ENCODE results near the gene SCN3B. TPM values are rescaled to one million over a fixed set of nuclear protein-coding genes. Genes with fewer than 3 reads are reported as not detected.

The SCN3B gene
- total and polyA plus RNA-seq, 2 experiments from 2014 or later: 0.30 to 1.8 TPM

DNA sequence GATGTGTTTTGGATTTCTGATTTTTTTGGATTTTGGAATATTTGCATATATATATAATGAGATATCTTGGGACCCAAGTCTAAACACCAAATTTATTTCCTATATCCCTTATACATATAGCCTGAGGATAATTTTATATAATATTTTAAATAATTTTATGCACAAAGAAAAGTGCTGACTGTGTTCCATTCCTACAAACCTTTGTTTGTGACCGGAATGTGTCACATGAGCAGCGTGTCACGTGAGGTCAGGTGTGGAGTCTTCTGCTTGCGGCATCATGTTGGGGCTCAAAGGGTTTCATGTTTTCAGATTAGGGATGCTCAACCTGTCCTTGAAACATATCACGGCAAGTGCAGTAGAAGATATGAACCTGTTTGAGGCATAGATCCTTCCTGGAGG lies 65.6 kb downstream of the SCN3B start:
- H3K9me2 ChIP-seq (replicated peaks; ENCODE audit: insufficient read depth): no peaks in the 10 kb centered on the region
- no peaks in the 10 kb centered on the region for H3K36me3 ChIP-seq (replicated peaks; ENCODE audit: insufficient read depth, low read depth)
- no peaks in the 10 kb centered on the region for H4K20me1 ChIP-seq (ENCODE audit: insufficient read depth, poor library complexity, severe bottlenecking)
- no peak for DNase-seq (ENCODE audit: low spot score)
- H3K4me2 ChIP-seq: no peak overlapping the region
- H3K27ac ChIP-seq: peak overlapping the region; percentile 89
- peaks cover 38% of the 10 kb centered on the region for H3K4me1 ChIP-seq (ENCODE audit: insufficient read depth)
- H3K9me3 ChIP-seq (ENCODE audit: low read depth): no peaks in the 10 kb centered on the region
- TF ChIP-seq EZH2phosphoT487 (IDR thresholded peaks at IDR 0.05; ENCODE audit: low read depth, severe bottlenecking, unreplicated experiment) (no peak), EZH2 (IDR thresholded peaks at IDR 0.05; ENCODE audit: borderline replicate concordance) (no peak)
- TF ChIP-seq, protein P1, sequence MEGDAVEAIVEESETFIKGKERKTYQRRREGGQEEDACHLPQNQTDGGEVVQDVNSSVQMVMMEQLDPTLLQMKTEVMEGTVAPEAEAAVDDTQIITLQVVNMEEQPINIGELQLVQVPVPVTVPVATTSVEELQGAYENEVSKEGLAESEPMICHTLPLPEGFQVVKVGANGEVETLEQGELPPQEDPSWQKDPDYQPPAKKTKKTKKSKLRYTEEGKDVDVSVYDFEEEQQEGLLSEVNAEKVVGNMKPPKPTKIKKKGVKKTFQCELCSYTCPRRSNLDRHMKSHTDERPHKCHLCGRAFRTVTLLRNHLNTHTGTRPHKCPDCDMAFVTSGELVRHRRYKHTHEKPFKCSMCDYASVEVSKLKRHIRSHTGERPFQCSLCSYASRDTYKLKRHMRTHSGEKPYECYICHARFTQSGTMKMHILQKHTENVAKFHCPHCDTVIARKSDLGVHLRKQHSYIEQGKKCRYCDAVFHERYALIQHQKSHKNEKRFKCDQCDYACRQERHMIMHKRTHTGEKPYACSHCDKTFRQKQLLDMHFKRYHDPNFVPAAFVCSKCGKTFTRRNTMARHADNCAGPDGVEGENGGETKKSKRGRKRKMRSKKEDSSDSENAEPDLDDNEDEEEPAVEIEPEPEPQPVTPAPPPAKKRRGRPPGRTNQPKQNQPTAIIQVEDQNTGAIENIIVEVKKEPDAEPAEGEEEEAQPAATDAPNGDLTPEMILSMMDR (IDR thresholded peaks at IDR 0.05; ENCODE audit: poor library complexity): no peak
- H3K27me3 ChIP-seq: no peaks in the 10 kb centered on the region
- no peak overlapping the region for H3K4me3 ChIP-seq
- H2AFZ ChIP-seq: no peak overlapping the region
- WGBS (ENCODE audit: low lambda C conversion rate, missing lambda C conversion rate): 94% methylated on average over 5 of the region's 5 CpGs
- H3K79me2 ChIP-seq: no peaks in the 10 kb centered on the region

DNA sequence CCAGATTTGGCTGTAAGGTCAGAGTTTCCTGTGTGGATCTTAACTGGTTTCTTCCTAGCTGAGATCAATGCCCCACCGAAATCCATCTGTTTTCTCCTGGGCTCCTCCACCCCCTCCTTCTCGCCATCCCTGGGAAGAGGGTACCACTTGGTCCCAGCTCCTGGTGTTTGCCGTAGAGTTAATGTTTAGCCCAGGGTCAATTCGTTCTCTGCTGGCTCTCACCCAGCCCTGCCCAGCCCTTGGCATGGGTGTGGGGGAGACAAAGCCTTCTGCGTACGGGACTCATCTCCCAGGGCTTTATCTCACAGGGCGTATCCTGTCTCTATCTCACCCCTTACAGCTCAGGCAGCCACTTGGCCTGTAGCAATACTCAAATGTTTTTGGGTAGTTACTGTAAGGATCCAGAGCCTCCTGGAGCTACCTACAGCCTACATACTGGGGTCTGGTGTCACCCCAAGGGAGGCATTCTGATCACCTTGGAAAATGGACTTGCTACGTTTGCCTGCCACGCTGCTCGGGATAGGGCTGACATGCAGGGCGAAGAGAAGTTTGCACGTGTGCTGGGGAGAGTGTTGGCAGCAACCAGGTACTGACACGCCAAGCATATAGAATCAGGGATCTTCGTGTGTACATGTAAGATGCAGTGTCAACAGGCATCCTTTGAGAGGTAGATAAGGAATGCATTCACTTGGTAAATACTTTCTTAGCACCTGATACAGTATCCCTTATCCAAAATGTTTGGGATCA lies 66.1 kb downstream of the SCN3B start:
- H3K4me3 ChIP-seq: no peak overlapping the region
- peak overlapping the region; percentile 63 for H3K4me2 ChIP-seq

DNA sequence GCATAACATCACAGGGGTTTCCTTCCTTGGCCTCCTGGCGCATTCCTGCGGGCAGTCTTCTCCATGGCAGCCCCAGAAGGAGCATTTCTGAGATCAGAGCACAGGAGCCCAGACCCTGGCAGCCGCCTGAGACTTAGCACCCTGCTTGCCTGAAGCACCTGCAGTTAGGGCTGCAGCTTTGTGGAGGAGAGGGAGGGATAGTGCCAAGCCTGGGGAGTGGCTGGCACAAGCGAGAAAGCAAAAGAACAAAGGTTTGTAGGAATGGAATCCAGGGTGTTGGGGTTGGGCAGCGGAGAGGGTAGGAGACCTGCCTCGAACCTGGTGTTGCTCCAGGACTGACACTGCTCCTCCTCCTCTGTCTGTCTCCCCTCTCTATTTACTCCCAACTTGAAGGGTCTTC lies 66.9 kb downstream of the SCN3B start:
- no peaks in the 10 kb centered on the region for H3K9me3 ChIP-seq (ENCODE audit: low read depth)
- TF ChIP-seq, protein P1 (IDR thresholded peaks at IDR 0.05; ENCODE audit: poor library complexity): no peak
- TF ChIP-seq EZH2 (IDR thresholded peaks at IDR 0.05; ENCODE audit: borderline replicate concordance): no peak
- TF ChIP-seq EZH2phosphoT487 (IDR thresholded peaks at IDR 0.05; ENCODE audit: low read depth, severe bottlenecking, unreplicated experiment): no peak
- H3K4me1 ChIP-seq (ENCODE audit: insufficient read depth): peaks cover 38% of the 10 kb centered on the region
- no peaks in the 10 kb centered on the region for H3K79me2 ChIP-seq
- WGBS (ENCODE audit: low lambda C conversion rate, missing lambda C conversion rate): 90% methylated on average over 5 of the region's 6 CpGs
- H2AFZ ChIP-seq: no peak overlapping the region
- no peak for DNase-seq (ENCODE audit: low spot score)
- H4K20me1 ChIP-seq (ENCODE audit: insufficient read depth, poor library complexity, severe bottlenecking): no peaks in the 10 kb centered on the region
- H3K27ac ChIP-seq: peak overlapping the region; percentile 89
- no peak overlapping the region for H3K4me3 ChIP-seq
- H3K36me3 ChIP-seq (replicated peaks; ENCODE audit: insufficient read depth, low read depth): no peaks in the 10 kb centered on the region
- H3K9me2 ChIP-seq (replicated peaks; ENCODE audit: insufficient read depth): no peaks in the 10 kb centered on the region
- H3K27me3 ChIP-seq: no peaks in the 10 kb centered on the region
- peak overlapping the region; percentile 63 for H3K4me2 ChIP-seq

More for the DNA sequence above, 66.1 kb downstream of the SCN3B start:
- H3K27me3 ChIP-seq: no peaks in the 10 kb centered on the region
- no peaks in the 10 kb centered on the region for H3K79me2 ChIP-seq
- peaks cover 38% of the 10 kb centered on the region for H3K4me1 ChIP-seq (ENCODE audit: insufficient read depth)
- no peak overlapping the region for H2AFZ ChIP-seq
- no peaks in the 10 kb centered on the region for H3K36me3 ChIP-seq (replicated peaks; ENCODE audit: insufficient read depth, low read depth)
- H3K27ac ChIP-seq: peak overlapping the region; percentile 89
- H3K9me3 ChIP-seq (ENCODE audit: low read depth): no peaks in the 10 kb centered on the region
- no peaks in the 10 kb centered on the region for H4K20me1 ChIP-seq (ENCODE audit: insufficient read depth, poor library complexity, severe bottlenecking)
- DNase-seq (ENCODE audit: low spot score): peak; percentile 75
- TF ChIP-seq EZH2phosphoT487 (IDR thresholded peaks at IDR 0.05; ENCODE audit: low read depth, severe bottlenecking, unreplicated experiment) (peak; percentile 62), EZH2 (IDR thresholded peaks at IDR 0.05; ENCODE audit: borderline replicate concordance) (no peak)
- TF ChIP-seq, protein P1 (IDR thresholded peaks at IDR 0.05; ENCODE audit: poor library complexity): no peak
- H3K9me2 ChIP-seq (replicated peaks; ENCODE audit: insufficient read depth): no peaks in the 10 kb centered on the region
- WGBS (ENCODE audit: low lambda C conversion rate, missing lambda C conversion rate): 69% methylated on average over 14 of the region's 14 CpGs
